Gastroesophageal sphincter (tissue), 4 donors: Measurements from ENCODE around the gene PAQR9. TPM values are rescaled to one million over a fixed set of nuclear protein-coding genes. Genes with fewer than 3 reads are reported as not detected.

Source experiments
- ATAC-seq: fragments of 150-250 bp; one replicate; pipeline ENCODE4 v1.9.1; 2016; ENCODE audit warnings: mild to moderate bottlenecking, moderate library complexity
- H3K27ac ChIP-seq, 4 donors: fragments of 200-600 bp; sonication (generic) in 3 of 4; 1 replicate in 3 of 4; 2 replicates in 1 of 4; pipeline ENCODE4 v1.5.1; 2016 to 2019
- H3K27me3 ChIP-seq: fragments of 200-600 bp; sonication (generic); one replicate; pipeline ENCODE4 v1.5.1; 2019
- H3K36me3 ChIP-seq, 2 donors: fragments of 200-600 bp; sonication (generic); one replicate each; pipeline ENCODE4 v1.5.1; 2019; ENCODE audit warnings: control low read depth in 1 of 2
- H3K4me1 ChIP-seq, 3 donors: fragments of 200-600 bp; sonication (generic); 1 replicate in 2 of 3; 2 replicates in 1 of 3; pipeline ENCODE4 v1.5.1; 2016 to 2019; ENCODE audit warnings: control low read depth in 2 of 3
- H3K4me3 ChIP-seq, 2 donors: fragments of 200-600 bp; sonication (generic); one replicate each; pipeline ENCODE4 v1.5.1; 2019; ENCODE audit warnings: mild to moderate bottlenecking in 1 of 2, moderate library complexity in 1 of 2
- H3K9me3 ChIP-seq, 3 donors: fragments of 200-600 bp; sonication (generic); one replicate each; pipeline ENCODE4 v1.5.1; 2017 to 2019; ENCODE audit warnings: control low read depth in 2 of 3
- CTCF ChIP-seq, 4 experiments: fragments of 200-600 bp in 2 of 4; fragments of 450-650 bp in 2 of 4; sonication (generic) in 1 of 4; IDR thresholded peaks; one replicate each; pipeline ENCODE4 v1.5.1; 2017 to 2019; ENCODE audit warnings: antibody characterized with exemption in 4 of 4, mild to moderate bottlenecking in 2 of 4, moderate library complexity in 2 of 4
- EP300 ChIP-seq: sonication (generic); formaldehyde crosslinking; IDR thresholded peaks from one replicate; pipeline ENCODE4 v1.6.1; 2017; ENCODE audit warnings: antibody characterized with exemption, mild to moderate bottlenecking
- POLR2A ChIP-seq, 2 donors: fragments of 450-650 bp; IDR thresholded peaks; one replicate each; pipeline ENCODE4 v1.6.1; 2017; ENCODE audit warnings: antibody characterized with exemption in 2 of 2, mild to moderate bottlenecking in 2 of 2, moderate library complexity in 1 of 2
- POLR2AphosphoS5 ChIP-seq: sonication (generic); formaldehyde crosslinking; IDR thresholded peaks from one replicate; pipeline ENCODE4 v1.6.1; 2017; ENCODE audit warnings: antibody characterized with exemption
- WGBS, 2 donors: methylation state at CpG; one replicate each; pipeline ENCODE4 v1.1.5; 2018; ENCODE audit warnings: low coverage in 1 of 2; 5-methylcytosine and 5-hydroxymethylcytosine counted together
- total RNA-seq, 4 donors: library from RNA; depleted of rRNA; stranded (reverse); fragments of >200 nt; gene quantifications; one replicate each; pipeline ENCODE4 v1.1.0, GENCODE V29; 2016

PAQR9 gene
- total RNA-seq, 4 donors from 2014 or later, result not detected

GRCh38 chr3:142940000-142940399, 23.5 kb downstream of the PAQR9 start:
- H3K4me1 ChIP-seq, result no peaks in the 10 kb centered on the region
- ATAC-seq, result no peak
- no peaks in the 10 kb centered on the region for H3K36me3 ChIP-seq
- WGBS, 2 donors, result 70 to 89% methylated on average over 1 of the region's 1 CpG
- H3K27me3 ChIP-seq, result peaks cover 14% of the 10 kb centered on the region
- no peak for TF ChIP-seq CTCF (IDR thresholded peaks at IDR 0.05)
- no peak for TF ChIP-seq POLR2AphosphoS5
- no peak for TF ChIP-seq POLR2A (IDR thresholded peaks at IDR 0.05)
- no peak for TF ChIP-seq EP300
- no peak overlapping the region for H3K4me3 ChIP-seq
- no peak overlapping the region for H3K27ac ChIP-seq
- no peaks in the 10 kb centered on the region for H3K9me3 ChIP-seq

- 70 to 84% methylated on average over 4 to 5 of the region's 5 CpGs for WGBS, 2 donors
- no peaks in the 10 kb centered on the region for H3K36me3 ChIP-seq
- H3K27ac ChIP-seq, result no peak overlapping the region
- no peak overlapping the region for H3K4me3 ChIP-seq
- H3K9me3 ChIP-seq, result no peaks in the 10 kb centered on the region
- H3K27me3 ChIP-seq, result peaks cover 12% of the 10 kb centered on the region
- ATAC-seq, result no peak
- TF ChIP-seq POLR2A (IDR thresholded peaks at IDR 0.05) (no peak), CTCF (IDR thresholded peaks at IDR 0.05) (no peak), EP300 (no peak), POLR2AphosphoS5 (no peak)
- no peaks in the 10 kb centered on the region for H3K4me1 ChIP-seq
Measured at GRCh38 chr3:142935963-142936362, 27.5 kb downstream of the PAQR9 start.

GRCh38 chr3:142934887-142935269, 28.6 kb downstream of the PAQR9 start:
- TF ChIP-seq CTCF (IDR thresholded peaks at IDR 0.05) (no peak), EP300 (no peak), POLR2AphosphoS5 (no peak), POLR2A (IDR thresholded peaks at IDR 0.05) (no peak)
- Histone ChIP-seq H3K27ac (no peak overlapping the region), H3K27me3 (peaks cover 12% of the 10 kb centered on the region), H3K9me3 (no peaks in the 10 kb centered on the region), H3K4me1 (no peaks in the 10 kb centered on the region), H3K36me3 (no peaks in the 10 kb centered on the region), H3K4me3 (no peak overlapping the region)
- ATAC-seq, result no peak
- no CpG with 5 or more reads among the region's 3 CpGs for WGBS, 2 donors

- no peak for ATAC-seq
- H3K27me3 ChIP-seq, result peaks cover 12% of the 10 kb centered on the region
- no peak for TF ChIP-seq POLR2AphosphoS5
- TF ChIP-seq CTCF (IDR thresholded peaks at IDR 0.05), result no peak
- TF ChIP-seq EP300, result no peak
- TF ChIP-seq POLR2A (IDR thresholded peaks at IDR 0.05), result no peak
- no peaks in the 10 kb centered on the region for H3K36me3 ChIP-seq
- 75 to 91% methylated on average over 7 of the region's 7 CpGs for WGBS, 2 donors
- no peak overlapping the region for H3K27ac ChIP-seq
- no peaks in the 10 kb centered on the region for H3K9me3 ChIP-seq
- no peak overlapping the region for H3K4me3 ChIP-seq
- no peaks in the 10 kb centered on the region for H3K4me1 ChIP-seq
Measured at GRCh38 chr3:142934128-142934886, 29.2 kb downstream of the PAQR9 start.

- 67 to 73% methylated on average over 1 to 6 of the region's 6 CpGs for WGBS, 2 donors
- no peak for ATAC-seq
Measured at GRCh38 chr3:142931222-142931621, 32.3 kb downstream of the PAQR9 start.

More at GRCh38 chr3:142931222-142931621, 32.3 kb downstream of the PAQR9 start:
- Histone ChIP-seq H3K4me3 (no peak overlapping the region), H3K27ac (no peak overlapping the region), H3K9me3 (no peaks in the 10 kb centered on the region), H3K27me3 (peaks cover 23% of the 10 kb centered on the region), H3K36me3 (no peaks in the 10 kb centered on the region), H3K4me1 (no peaks in the 10 kb centered on the region)
- TF ChIP-seq CTCF (IDR thresholded peaks at IDR 0.05) (no peak), POLR2AphosphoS5 (no peak), POLR2A (IDR thresholded peaks at IDR 0.05) (no peak), EP300 (no peak)
